GM12878 (cell line): Measurements from ENCODE around the gene CCDC178.

Experiments used
- BCLAF1 ChIP-seq: fragments of 450-650 bp; IDR thresholded peaks from 2 replicates; pipeline ENCODE4 v1.6.1; 2017; ENCODE audit warnings: antibody characterized with exemption, mild to moderate bottlenecking, moderate library complexity
- CTCF ChIP-seq, 3 experiments: IDR thresholded peaks in 2 of 3; conservative IDR thresholded peaks in 1 of 3; 2 replicates each; pipeline ENCODE4 v1.5.1; 2011; ENCODE audit warnings: low read depth in 3 of 3, low read length in 3 of 3, mild to moderate bottlenecking in 3 of 3, control low read depth in 2 of 3, moderate library complexity in 2 of 3, inconsistent platforms in 1 of 3, mixed read lengths in 1 of 3; ENCODE audit not compliant: control insufficient read depth in 2 of 3, insufficient read depth in 1 of 3; ENCODE audit errors: extremely low read depth in 1 of 3
- ESRRA ChIP-seq: IDR thresholded peaks from 2 replicates; pipeline ENCODE4 v1.6.1; 2012; ENCODE audit warnings: mild to moderate bottlenecking, low read length, improper control_type of control experiment
- NFXL1 ChIP-seq: fragments of 450-650 bp; IDR thresholded peaks from 2 replicates; pipeline ENCODE4 v1.6.1; 2017; ENCODE audit warnings: antibody characterized with exemption, mild to moderate bottlenecking, borderline replicate concordance
- SREBF2 ChIP-seq: IDR thresholded peaks from 2 replicates; pipeline ENCODE4 v1.6.1; 2012; ENCODE audit warnings: mild to moderate bottlenecking, low read length
- TCF12 ChIP-seq: IDR thresholded peaks from 2 replicates; pipeline ENCODE4 v1.6.1; 2011; ENCODE audit warnings: low read depth, mild to moderate bottlenecking, low read length

GRCh38 chr18:33470216-33470615 is 29.7 kb upstream of the CCDC178 start:
- TF ChIP-seq TCF12, result no peak
- TF ChIP-seq NFXL1, result no peak
- TF ChIP-seq ESRRA, result no peak
- TF ChIP-seq SREBF2, result no peak
- TF ChIP-seq CTCF (IDR thresholded peaks at IDR 0.05 in 2 of 3, conservative IDR thresholded peaks at IDR 0.05 in 1 of 3; ENCODE audit: control insufficient read depth in 2 of 3, extremely low read depth in 1 of 3, insufficient read depth in 1 of 3, low read depth in 3 of 3, low read length in 3 of 3), result no peak
- no peak for TF ChIP-seq BCLAF1
